KBM-7 (cell line): ENCODE data around the gene CCNH.

Experiments
- DNase-seq: peaks from one replicate; pipeline ENCODE4 v3.0.0-alpha.2; 2015
- in situ Hi-C: fragments of 300-500 bp; cut with MboI; formaldehyde crosslinking; loops from 2 replicates; pipeline ENCODE4 v1.14.3; 2020; ENCODE audit warnings: low sequenced_read_pairs, low pct_unique_long_range_greater_than_20kb, mixed read lengths

CCNH gene

GRCh38 chr5:87372705-87373104, 40.0 kb downstream of the CCNH start:
- in situ Hi-C loops, result no loop called here
- no peak for DNase-seq

- DNase-seq, result no peak
- in situ Hi-C loops, result no loop called here
Measured at GRCh38 chr5:87369431-87369830, 43.3 kb downstream of the CCNH start.

- DNase-seq, result no peak
- in situ Hi-C loops, result no loop called here
Measured at GRCh38 chr5:87368601-87369000, 44.1 kb downstream of the CCNH start.

GRCh38 chr5:87367243-87367642, 45.5 kb downstream of the CCNH start:
- in situ Hi-C loops, result no loop called here
- DNase-seq, result no peak

- in situ Hi-C loops, result no loop called here
- DNase-seq, result no peak
Measured at GRCh38 chr5:87361536-87362213, 51.1 kb downstream of the CCNH start.

GRCh38 chr5:87361031-87361445, 51.7 kb downstream of the CCNH start:
- DNase-seq, result no peak
- in situ Hi-C loops, result no loop called here

- no peak for DNase-seq
- in situ Hi-C loops, result no loop called here
Measured at GRCh38 chr5:87360132-87360531, 52.6 kb downstream of the CCNH start.

GRCh38 chr5:87359106-87359505, 53.6 kb downstream of the CCNH start:
- in situ Hi-C loops, result no loop called here
- no peak for DNase-seq

- no peak for DNase-seq
- in situ Hi-C loops, result no loop called here
Measured at GRCh38 chr5:87354496-87354895, 58.2 kb downstream of the CCNH start.

GRCh38 chr5:87347841-87348240, 64.9 kb downstream of the CCNH start:
- no peak for DNase-seq
- in situ Hi-C loops, result no loop called here

GRCh38 chr5:87347272-87347671, 65.5 kb downstream of the CCNH start:
- no peak for DNase-seq
- in situ Hi-C loops, result no loop called here
